GM18909 (cell line): ENCODE results near the gene ATRIP.

ENCODE experiments used
- ATAC-seq: cut with Tn5 transposase; IDR thresholded peaks from one replicate; pipeline ENCODE4 v1.9.1; 2021; ENCODE audit warnings: mild to moderate bottlenecking; ENCODE audit not compliant: unreplicated experiment, poor library complexity

Gene ATRIP

DNA sequence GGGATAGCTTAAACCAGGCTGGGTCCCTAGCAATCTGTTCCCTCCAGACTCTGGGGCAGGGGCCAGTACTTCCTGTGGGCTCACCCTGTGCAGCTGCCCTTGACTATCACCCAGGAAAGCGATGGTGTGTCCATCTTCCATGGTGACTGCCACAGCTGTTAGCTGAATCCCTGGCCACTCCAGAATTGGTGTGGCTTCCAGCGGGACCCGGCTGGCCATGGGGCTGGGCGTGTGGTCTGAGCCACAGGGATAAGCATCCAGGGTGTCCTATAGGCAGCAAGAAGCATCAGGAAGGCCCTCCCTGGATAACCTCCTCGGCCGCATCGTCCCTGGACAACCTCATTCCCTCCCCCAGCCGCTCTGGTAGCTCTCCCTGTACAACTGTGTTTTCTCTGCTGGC is 23.9 kb upstream of the ATRIP start:
- ATAC-seq = no peak

DNA sequence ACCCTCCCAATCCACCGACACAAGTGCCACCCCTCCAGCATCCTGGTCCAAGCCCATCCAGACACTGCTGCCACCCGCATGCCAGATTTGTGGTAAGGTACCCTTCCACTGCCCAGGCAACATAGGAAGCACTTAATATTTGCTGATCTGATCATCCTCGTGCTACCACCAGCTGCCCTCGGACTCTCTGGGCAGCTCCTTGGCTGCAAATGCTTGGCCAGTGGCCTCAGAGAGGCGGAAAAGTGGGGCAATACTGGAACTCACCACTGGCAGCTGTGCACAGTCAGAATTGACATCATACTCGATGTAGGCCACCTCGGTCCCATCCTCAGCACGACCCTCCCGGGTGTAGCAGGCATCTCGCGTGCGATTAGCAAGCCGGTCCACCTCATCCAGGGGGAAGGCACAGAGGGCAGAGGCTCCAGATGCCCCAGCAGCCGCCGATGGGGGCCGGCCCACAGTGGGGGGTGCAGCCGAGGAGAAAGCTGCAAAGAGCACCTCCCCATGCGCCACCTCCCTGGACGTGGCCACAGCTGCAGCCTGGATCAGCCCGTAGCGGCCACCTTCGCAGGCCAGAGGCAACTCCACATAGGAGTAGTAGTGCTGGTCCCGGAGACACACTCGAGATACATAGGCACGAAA is 23.2 kb upstream of the ATRIP start:
- no peak for ATAC-seq

DNA sequence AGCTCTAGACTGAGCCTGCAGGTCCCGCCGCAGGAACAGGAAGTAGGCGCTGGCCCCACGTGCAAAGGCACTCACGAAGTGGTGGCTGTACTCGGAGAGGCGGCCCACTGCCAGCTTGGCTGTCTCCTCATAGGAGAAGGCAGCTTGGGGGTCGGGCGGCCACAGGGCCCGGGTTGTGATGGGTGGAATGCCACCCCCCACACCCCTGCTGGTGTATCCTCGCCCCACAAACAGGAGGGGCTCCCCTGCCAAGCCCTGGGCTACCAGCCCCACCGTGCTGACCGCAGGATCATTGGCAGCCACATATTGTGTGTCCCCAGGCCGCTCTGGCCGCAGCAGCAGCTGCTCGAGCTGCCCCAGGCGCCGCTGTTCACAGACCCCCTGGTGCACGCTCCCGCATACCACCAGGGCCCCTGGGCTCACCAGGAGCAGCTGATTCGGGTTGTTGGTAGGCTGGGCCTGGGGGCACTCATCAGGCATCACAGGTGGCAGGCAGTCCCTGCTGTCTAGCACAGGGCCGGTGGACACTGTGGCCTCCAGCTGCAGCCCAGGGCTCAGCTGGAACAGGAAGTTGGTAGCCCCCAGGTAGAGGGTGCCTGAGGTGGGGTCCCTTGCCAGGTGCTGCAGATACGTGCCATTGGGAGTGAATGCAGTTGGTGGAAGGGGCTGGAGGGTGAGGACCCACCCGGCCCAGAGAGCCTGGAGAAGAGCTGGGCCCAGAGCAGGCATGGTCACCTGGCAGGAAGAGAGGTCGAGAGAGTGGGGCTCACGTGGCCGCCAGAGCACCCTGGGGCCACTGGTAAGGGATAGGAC is 22.4 kb upstream of the ATRIP start:
- ATAC-seq = no peak

DNA sequence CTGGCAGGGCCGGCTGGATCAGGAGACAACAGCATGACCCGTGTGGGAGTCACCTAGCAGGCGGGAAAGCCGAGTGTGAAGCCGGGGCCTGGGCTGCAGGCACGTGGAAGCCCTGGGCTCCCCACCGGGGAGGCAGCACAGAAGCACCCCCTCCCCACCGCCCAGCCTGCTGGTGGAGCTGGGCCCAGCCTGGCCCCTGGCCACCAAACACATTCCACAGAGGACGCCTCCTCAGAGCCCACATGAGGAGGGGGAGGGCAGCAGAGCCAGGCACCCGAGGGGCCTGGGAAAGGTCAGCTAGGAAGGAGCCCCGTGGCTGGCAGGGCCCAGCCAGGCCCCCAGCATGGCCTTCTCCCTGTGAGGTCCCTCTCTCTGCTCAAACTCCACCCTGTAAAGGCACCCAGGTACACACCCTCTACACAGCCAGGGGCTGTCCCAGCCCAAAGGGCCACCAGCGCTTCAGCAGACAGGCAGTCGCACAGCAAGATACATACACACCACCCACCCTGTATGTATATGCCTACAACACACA is 21.2 kb upstream of the ATRIP start:
- no peak for ATAC-seq

DNA sequence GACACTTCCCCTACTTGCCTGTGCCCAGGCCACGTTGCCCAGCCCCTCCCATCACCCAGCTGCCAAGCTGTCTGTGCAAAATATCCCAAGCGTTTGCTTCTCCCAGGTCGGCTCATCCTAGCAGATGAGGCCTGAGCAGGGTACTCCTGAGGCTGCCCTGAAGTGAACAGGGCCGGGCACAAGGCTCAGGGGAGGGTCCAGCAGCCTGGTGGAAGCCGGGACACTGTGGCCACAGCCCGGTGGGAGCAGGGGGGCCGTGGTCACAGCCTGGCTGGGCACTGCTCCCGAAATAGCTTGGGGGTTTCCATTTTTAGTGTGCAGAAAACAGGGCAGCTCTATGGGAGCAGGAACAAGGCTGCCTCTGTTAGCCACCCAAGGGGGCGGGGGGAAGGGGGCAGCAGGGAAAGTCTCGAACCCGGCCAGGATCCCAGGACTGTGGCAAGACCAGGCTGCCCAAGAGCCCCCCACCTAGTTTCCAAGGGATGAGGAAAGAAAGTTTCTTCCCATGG is 20.1 kb upstream of the ATRIP start:
- ATAC-seq = no peak

DNA sequence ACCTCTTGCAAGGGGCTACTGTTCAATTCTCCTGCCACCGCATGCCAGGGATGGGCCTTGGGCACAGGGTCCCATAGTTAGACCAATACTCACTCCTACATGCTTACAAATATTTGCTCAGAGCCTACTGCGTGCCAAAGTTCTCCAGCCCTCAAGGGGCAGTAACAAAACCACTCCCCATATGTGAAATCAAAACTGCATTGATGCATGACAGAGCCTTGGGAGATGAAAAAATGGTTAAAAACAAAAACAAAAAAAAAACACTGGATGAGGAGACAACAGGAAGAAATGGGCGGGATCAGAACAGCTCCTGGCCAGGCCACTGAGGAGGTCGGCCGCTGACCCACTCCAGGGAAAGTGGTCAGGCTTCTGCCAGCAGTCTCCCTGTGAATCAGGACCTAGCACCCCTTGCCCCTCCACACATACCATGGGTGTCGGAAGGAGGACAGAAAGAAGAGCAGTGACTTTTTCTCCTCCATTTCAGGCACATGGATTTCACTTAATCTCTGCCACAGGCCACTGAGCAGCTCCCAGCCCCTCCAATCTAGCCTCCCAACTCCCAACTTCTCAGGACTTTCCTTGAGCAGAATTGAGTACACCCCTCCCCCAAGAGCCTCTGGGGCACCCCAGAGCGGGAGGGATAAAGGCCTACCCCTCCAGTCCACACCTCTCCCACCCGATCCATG is 19.4 kb upstream of the ATRIP start:
- no peak for ATAC-seq

DNA sequence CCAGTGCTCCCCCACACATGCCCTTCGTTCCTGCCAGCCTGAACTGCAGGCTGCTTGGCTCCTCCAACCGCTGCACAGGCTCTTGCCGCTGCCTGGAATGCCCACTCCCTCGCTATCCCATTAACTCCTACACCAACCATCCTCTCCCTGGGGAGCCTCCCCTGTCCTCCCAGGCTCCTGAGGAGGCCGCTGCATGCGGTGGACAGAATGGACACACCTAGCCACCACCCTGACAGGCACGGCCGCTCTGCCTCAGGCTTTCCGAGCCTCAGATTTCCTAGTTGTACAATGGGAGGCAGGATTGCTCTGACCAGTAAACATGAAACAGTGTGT is 18.9 kb upstream of the ATRIP start:
- no peak for ATAC-seq

DNA sequence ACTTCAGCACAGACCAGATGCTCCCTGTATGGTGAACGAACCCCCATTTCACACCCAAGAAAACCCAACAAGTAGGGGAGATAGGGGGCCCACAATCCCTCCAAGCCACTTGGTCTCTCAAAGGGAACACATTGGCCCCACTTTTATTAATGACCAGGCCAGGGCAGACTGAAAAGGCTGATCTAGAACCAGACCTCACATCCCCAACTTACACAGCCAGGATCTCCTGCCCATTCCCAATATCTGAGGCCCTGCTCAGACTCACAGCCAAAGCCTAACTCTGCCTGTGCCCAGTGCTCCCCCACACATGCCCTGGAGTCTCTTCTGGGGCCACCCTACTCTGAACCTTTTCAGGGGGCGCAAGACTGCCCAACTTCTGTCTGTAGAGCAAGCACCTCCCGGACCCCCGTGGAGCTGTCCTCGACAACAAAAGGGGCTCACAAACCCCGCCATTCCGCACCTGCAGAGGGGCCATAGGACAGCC is 18.4 kb upstream of the ATRIP start:
- ATAC-seq = no peak

DNA sequence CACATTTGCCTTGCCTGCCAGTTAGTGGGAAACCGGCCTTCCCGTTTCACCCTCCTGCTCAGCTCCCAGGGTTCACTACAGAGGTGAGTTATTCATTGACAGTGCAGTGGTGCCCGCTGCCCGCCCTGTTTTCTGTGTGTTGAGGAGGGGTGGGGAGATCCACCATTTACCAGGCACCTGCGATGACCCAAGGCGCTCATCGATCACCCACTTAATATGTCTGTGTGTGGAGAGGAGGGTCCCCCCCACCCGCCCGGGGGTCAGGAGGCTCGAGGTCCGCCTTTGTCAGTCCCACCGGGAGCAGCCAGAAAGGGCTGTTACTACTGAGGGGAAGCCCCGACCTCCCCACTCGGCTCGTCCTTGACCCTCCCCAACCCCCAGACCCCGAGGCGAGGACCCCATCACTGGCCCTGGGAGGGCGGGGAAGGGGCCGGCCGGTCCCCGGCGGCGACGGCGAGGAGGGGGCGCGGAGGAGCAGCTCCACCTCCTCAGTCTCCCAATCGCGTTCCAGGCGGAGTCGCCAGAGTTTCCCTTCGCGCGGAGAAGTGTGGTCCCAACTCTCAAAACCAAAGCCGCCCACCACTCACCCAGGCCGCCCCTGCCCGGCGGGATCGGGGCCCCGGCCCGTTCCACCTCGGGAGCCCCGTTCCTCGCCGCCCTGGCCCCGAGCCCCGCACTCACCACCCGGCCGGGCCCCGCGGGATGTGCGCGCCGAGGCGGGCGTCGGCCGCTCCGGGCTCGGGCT is 17.8 kb upstream of the ATRIP start:
- ATAC-seq = peak; percentile 35

DNA sequence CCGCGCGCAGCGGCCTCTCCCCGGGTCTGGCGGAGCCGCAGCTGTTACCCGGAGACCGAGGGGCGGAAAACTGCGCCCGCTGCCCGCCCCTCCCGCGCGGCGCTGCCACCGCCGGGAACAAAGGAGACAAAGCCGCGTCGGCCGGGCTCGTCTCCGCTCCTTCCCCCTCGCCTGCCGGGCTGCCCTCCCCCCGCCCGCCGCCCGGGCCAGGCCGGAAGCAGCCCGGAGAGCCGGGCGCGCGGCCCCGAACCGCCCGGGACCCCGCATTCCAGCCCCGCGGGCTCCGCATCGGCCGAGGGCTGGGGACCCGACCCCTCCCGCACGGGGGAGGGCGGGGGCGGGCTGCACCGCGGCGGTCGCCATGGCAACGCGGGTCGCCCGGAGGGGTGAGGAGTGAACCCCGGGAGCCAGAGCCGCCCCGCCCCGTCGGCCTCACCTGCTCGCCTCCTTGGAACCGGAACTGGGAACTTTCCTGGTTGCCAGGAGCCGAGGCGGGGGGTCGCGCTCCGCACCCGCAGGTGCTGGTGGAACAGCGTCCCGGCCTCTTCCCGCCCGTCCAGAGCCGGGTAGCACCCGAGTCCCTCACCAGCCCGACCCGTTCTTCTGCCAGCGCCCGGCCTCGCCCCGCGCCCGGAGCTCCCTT is 17.1 kb upstream of the ATRIP start:
- ATAC-seq = peak; percentile 40

DNA sequence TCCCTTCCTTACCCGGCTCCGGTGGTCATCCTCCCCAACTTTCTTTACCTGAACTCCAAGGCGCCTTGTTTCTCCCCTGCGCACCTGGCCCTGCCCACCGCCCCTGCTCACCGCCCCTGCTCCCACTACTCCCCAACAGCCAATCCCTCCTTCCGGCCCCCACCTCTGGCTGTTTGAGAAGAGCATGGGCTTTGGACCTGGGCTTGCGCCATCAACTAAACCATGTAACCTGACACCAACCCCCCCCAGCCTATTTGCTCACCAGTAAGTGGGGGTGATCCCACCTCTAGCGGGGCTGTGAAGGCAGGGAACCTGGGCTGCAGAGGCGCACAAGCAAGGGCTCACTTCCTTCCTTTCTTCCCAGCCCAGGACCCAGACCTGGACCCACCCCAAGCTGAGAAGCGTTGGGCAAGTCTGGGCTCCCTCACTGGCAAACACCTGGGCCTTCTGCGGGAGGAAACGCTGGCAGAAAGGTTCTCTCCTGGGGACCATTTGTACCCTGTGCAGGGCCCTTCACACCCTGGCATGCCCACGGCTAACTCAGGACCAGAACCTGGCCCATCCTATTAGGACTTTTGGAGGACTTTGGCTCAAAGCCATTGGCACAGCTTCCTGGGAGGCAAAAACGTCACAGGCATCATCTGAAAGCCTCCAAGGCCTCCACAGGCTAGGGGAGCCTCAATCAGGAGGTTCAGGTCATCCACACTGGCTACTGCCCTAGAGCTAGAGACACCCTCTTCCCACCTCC is 16.4 kb upstream of the ATRIP start, which contains the start of gene PLXNB1:
Gene PLXNB1 (minus strand): TSS at position 127 of the 748 bp plus-strand sequence. CDS start 5,475 bp downstream, outside the sequence.
- peak; percentile 6 for ATAC-seq

DNA sequence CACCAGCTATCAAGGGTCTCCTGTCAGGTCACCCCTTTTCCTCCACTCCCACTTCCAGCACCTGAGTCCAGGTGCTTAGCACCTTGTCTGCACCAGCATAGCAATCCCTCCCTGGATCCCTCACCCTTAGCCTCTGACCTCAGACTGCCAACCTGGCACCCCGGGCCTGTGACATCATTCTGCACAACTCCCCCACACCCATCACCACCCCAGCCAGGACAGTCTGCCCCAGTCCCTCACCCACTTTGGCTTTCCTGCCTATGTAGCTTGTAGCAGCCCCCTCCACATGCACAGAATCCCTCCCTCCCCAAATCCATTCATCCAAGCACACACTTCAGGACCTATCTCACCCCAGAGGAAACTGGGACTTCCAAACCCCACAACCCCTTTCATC is 15.8 kb upstream of the ATRIP start:
- ATAC-seq = no peak

DNA sequence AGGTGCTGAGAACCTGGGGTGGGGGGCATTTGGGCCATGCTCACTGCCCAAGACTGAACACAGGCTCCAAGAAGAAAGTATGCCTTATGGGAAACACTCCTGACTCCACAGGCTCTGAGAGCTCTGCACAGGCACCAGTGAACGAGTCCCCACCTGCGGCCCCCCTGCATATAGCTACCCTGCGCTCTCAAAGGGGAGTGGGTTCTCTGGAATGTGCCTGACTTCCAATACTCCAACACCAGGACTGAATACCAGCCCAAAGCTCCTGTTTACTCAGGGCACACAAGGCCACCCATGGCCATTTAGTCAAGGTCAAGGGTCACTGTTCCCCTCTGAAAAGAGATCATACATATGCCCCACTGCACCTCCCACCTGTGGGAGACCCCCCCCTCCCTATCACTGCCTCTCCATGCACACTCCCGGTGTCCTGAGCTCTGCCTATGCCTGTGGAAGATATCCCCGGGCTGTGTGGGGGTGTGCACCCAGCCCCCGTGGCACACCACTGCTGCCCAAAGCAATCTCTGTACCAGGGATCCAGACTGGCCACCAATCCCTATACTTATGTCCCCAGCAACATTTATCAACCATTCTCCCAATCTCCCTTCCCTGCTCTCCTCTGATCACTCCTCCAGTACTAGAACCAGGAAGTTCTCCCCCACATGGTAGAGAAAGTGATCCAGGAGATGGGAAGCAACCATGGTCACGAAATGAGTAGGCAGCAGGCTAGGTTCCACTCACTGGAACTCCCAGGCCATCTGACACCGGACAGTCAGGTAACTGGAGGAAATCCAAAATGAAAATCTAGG is 15.1 kb upstream of the ATRIP start:
- no peak for ATAC-seq

DNA sequence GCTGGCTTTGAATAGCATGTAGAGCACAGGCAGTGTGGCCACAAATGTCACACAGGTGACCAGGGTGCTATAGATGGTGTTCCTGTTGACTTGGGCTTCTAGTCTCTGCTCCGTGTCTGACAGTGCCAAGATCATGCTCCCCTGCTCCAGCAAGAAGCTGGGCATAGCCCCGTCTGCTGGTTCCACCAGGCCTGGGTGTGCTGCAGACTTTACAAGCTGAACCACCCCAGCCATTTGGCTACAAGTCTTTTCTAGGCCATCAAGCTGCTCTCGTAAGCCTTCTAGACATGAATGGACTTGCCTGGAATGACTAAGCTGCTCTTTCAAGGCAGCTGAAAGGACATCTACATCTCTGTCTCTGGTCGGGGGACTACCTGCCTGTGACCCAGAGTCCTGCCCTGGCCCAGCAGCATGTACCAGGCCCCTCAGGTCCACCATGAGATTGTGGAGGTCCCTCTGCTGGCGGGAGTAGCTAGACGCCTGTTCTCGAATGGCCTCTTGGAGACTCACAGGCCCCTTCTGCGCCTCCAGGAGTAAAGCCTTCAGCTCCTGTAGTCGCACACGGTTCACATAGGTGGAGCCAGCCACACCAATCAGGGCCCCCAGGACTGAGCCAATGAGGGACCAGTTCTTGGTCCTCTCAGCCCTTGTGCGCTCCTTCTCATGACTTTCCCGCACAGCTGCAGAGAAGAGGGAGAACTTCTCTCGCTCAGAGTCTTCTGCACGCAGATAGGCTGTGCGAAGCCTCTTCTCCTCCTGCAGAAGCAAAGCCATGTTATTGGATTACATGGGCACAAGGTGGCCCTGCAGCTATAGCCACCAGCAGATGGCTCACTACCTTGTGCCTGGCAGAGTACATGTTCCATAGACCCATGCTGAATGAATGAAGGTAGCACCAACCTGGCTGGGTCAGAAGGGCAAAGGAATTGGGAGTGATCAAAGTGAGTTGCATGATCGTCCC is 13.8 kb upstream of the ATRIP start:
- ATAC-seq = no peak

DNA sequence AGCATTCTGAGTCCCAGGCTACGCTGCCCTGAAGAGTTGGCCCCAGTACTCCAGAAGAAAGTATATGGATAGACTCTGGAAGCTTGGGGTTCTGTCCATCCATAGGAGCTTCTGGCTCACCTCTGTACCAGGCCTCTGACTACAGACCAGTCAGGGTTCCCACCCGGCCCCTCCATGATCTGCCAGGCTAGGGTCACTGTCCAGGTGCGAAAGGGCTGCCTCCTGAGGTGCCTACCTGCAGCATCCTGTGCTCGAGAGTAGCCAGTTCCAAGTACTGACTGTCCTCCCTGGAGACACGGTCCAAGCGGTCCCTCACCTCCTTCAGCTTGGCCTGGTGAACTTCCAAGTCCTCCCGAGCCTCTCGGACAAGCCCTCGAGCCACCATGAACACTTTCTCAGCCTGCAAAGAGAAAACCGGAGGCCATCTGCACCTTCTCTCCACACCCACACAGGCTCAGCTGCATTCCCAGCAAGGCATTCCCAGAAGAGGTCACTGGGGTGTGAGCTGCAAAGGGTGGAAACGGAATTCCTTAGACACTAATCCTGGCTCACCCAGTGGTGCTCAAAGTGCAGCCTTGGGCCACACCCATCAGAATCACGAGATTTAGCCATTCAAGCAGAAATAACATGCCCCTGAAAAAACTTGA is 12.9 kb upstream of the ATRIP start:
- no peak for ATAC-seq

DNA sequence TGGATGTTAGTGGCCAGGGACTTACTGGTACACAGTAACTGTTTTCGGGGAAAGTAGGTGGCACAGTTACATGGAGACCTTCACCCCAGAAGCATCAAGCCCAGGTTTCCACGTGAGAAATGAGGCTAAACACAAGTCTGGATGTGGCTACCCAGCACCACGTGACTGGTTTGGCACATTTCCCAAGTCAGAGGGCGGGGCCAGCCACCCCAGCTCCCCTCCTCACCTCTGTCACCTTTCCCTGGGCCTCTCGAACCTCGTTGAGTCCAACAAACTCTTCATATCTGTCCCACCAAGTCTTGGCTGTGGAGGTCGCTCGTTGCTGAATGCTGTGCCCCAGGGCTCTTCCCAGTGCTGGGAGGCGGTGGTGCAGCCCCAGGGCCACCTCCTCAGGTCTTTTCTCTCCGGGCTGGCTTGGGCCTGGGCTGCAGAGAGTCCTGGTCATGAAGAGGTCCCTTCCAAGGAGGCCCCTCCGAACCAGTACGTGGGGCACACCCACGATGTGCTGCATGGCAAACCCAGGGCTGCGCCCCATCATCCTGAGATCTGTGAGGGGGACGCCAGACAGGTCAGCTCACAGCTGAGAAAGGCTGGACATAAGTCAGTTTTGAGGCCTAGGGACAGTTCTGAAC is 11.8 kb upstream of the ATRIP start:
- no peak for ATAC-seq
